Stimulated activated CD4-positive, alpha-beta T cell treated with anti-CD3 and anti-CD28 coated beads, Interleukin-12 subunit alpha, Interleukin-12 subunit beta, amount 100 ng/mL, for 24 hours (primary cell): ENCODE data around the gene PET100.

ENCODE experiments used
- DNase-seq, 2 experiments: peaks; one replicate each; pipeline ENCODE4 v3.0.0-alpha.2; 2020; ENCODE audit warnings: low read depth in 2 of 2

The PET100 gene, protein sequence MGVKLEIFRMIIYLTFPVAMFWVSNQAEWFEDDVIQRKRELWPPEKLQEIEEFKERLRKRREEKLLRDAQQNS

DNA sequence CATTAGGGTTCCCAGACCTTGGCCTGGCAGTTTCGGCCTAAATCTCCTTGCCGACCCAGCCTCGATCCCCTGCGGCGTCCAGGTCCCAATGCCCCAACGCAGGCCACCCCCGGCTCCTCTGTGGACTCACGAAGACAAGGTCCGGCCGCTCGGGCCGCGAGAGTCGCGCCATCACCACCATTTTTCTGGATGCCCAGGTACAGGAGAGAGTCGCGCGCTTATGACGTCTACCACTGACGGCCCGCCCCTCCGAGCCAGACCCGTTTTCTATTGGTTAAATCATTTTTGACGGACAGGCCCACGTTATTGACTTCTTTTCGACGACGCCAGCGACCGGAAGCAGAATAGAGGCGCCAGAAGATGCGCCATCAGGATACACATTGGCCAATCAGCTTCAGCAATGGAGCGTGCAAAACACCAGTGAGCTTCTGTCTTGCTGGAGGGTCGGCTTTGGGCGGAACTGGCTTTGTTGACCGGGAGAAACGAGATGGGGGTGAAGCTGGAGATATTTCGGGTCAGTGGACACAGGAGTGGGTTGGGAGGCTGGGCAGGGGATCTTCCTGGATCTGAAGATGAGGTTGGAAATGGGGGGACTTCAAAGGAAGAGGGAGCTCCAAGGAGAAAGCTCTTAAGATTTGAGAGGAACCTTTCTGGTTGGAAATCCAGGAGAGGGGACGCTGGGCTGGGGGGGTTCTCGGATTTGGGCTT lies at the start of gene PET100, which contains the start of gene XAB2:
PET100 (plus strand) TSS at position 447 of the 708 bp plus-strand sequence; CDS start at position 488, 41 bp downstream.
XAB2 (minus strand) TSS at position 199 of the 708 bp plus-strand sequence; CDS start at position 181, 18 bp downstream.
- peak; percentile 88 for DNase-seq

- DNase-seq: no peak
Measured at GRCh38 chr19:7582446-7582845, 47.1 kb upstream of the PET100 start.

GRCh38 chr19:7589822-7590221 lies 39.8 kb upstream of the PET100 start:
- DNase-seq: no peak

GRCh38 chr19:7590256-7590655 lies 39.3 kb upstream of the PET100 start:
- DNase-seq: no peak

- DNase-seq: peak in 1 of 2 experiments; percentile 18
Measured at GRCh38 chr19:7595466-7596133, 34.0 kb upstream of the PET100 start, which contains the start of gene CAMSAP3. Gene CAMSAP3, plus strand, starts transcription at chr19:7595863. Its CDS starts 140 bp downstream, at chr19:7596003.

DNA sequence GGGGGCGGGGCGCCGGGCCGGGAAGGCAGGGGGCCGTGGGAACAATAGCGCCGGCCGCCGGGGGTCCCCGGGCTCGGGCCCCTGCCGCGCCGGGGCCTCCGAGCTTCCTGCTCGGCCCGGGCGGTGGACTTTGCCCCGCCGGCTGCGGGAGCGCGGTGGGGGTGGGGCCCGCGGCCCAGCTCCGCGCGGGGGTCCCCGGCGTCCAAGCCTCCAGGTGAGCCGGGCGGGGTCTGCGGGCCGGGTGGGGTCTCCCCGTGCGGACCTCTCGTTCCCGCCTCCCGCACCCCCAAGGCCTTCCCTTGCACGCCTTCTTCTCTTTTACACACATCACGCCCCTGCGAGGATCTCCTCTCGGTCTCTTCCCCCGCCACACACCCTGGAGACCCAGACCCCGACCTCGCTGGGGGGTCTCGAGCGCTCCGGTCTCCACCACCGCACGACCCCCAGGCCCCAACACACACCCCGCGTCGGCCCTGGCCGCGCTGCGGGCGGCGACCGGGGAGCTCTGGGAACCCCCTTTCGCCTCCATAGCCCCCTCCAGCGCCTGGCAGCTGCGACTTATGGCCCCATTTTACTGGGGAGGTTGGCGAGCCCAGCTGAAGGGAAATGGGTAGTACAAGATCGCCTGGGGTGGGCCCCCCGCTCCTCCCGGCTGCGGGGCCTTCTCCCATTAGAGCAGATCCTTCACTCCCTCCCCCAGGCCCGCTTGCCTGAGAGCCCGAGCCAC lies 33.2 kb upstream of the PET100 start:
- no peak for DNase-seq

GRCh38 chr19:7597689-7598088 lies 31.9 kb upstream of the PET100 start:
- no peak for DNase-seq

GRCh38 chr19:7598180-7598579 lies 31.4 kb upstream of the PET100 start:
- DNase-seq: no peak

DNA sequence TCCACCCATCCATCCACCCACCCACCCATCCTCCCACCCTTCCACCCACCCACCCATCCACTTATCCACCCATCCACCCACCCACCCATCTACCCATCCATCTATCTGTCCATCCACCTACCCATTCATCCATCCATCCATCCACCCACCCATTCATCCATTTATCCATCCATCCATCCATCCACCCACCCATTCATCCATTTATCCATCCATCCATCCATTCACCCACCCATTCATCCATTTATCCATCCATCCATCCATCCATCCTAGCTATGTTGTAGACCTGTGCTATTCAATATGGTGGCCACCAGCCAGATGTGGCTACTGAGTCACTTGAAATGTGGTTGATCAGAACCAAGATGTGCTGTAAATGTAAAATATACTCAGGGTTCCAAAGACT lies 28.9 kb upstream of the PET100 start:
- no peak for DNase-seq

GRCh38 chr19:7602240-7602934 lies 27.2 kb upstream of the PET100 start:
- no peak for DNase-seq

- no peak for DNase-seq
Measured at GRCh38 chr19:7602935-7603497, 26.6 kb upstream of the PET100 start.

DNA sequence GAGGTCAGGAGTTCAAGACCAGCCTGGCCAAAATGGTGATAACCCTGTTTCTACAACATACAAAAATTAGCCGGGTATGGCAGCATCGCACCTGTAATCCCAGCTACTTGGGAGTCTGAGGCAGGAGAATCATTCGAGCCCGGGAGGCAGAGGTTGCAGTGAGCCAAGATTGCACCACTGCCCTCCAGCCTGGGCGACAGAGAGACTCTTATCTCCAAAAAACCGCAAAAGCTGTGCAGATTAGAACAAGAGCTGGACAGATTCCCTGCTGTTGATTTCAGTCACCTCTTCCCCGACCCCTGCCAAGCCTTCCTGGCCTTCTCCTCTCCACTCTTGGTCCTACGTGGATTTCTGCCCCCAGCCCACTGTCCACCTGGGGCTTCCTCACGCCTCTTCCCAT lies 25.7 kb upstream of the PET100 start:
- no peak for DNase-seq

DNA sequence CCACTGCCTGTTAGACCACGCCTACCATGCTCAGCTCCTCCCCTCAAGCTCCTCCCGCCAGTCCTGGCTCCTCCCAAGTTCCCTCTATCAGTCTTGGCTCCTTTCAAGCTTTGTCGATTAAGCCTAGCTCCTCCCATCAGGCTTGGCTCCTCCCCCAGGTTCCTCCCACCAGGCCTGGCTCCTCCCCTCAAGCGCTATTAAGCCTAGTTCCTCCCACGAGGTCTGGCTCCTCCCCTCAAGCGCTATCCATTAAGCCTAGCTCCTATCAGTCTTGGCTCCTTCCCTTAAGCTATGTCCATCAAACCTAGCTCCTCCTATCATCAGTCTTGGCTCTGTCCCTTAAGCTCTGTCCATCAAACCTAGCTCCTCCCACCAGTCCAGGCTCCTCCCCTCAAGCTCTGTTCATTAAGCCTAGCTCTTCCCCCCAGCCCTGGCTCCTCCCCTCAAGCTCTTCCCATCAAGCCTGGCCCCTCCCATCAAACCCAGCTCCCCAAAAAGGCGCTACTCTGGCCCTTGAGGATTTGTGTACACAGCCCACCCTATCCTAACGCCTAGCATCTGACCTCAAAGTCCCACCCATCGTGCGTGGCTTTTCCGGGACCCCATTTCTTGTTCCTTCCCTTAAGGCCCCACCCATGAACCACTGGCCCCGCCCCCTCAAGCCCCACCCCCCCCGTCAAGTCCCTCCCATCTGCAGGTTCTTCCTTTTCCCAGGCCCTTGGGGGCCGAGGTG lies 23.9 kb upstream of the PET100 start:
- peak in 1 of 2 experiments; percentile 40 for DNase-seq

GRCh38 chr19:7606289-7606688 lies 23.3 kb upstream of the PET100 start:
- DNase-seq: no peak

DNA sequence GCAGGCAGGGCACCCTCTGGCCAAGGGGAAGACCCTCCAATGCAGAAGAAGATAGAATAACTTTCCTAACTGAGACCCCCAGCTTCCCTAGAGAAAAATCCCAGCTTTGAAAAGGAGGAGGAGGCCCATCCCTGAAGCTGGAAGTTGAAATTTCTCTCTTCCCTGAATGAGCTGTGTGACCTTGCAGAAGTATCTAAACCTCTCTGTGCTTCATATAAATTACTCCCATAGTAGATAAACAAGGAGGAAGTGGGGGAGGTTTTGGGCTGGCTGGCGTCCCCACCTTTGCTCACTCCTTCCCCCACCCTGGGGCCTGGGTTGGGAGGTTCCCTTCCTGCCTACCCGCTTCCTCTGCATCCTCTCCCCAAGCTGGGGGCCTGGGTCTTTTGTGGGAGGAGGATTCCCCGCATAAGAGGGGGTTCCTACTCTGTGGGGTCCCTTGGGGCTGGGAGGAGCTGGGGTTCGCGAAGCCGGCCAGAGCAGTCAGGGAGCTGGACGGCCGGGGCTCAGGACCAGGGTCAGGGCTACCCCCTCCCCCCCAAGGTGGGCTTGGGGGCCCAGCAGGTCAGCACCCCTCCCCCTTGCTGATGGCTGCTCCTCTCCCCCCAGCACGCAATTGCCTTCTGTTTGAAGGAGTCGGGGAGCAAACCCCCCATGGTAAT lies 22.2 kb upstream of the PET100 start:
- DNase-seq: no peak

- DNase-seq: no peak
Measured at GRCh38 chr19:7607874-7608560, 21.6 kb upstream of the PET100 start.

GRCh38 chr19:7610491-7611240 lies 18.9 kb upstream of the PET100 start:
- DNase-seq: no peak

- DNase-seq: no peak
Measured at GRCh38 chr19:7611541-7612279, 17.9 kb upstream of the PET100 start.
